Fibroblast of lung (primary cell): ENCODE data around the gene OVOL1. TPM values are rescaled to one million over a fixed set of nuclear protein-coding genes. Genes with fewer than 3 reads are reported as not detected.

ENCODE experiments used
- DNase-seq, 2 donors: peaks; one replicate each; pipeline versions ENCODE4 v3.0.0 to v3.0.0-alpha.2; 2010; ENCODE audit warnings: low read depth in 2 of 2
- H2AFZ ChIP-seq: 2 replicates; pipeline ENCODE4 v1.5.1; 2012; ENCODE audit warnings: low read length, control low read depth, inconsistent platforms
- H3K27ac ChIP-seq: 2 replicates; pipeline ENCODE4 v1.5.1; 2011; ENCODE audit warnings: low read length, control low read depth; ENCODE audit not compliant: insufficient read depth
- H3K27me3 ChIP-seq: 2 replicates; pipeline ENCODE4 v1.5.1; 2011; ENCODE audit warnings: mild to moderate bottlenecking, low read length; ENCODE audit not compliant: control insufficient read depth, insufficient read depth
- H3K36me3 ChIP-seq: 2 replicates; pipeline ENCODE4 v1.5.1; 2011; ENCODE audit warnings: low read length; ENCODE audit not compliant: control insufficient read depth, insufficient read depth
- H3K4me1 ChIP-seq: 2 replicates; pipeline ENCODE4 v1.5.1; 2011; ENCODE audit warnings: low read length; ENCODE audit not compliant: control insufficient read depth, insufficient read depth; ENCODE audit errors: extremely low read depth
- H3K4me2 ChIP-seq: 2 replicates; pipeline ENCODE4 v1.5.1; 2011; ENCODE audit warnings: low read length, control low read depth; ENCODE audit not compliant: insufficient read depth; ENCODE audit errors: extremely low read depth
- H3K4me3 ChIP-seq, 4 experiments: fragments of 200-600 bp in 1 of 4; sonication (generic) in 1 of 4; replicated peaks in 1 of 4; 2 replicates each; pipeline ENCODE4 v1.5.1; 2011 to 2016; ENCODE audit warnings: low read length in 4 of 4, low read depth in 3 of 4, mild to moderate bottlenecking in 3 of 4, control low read depth in 2 of 4, inconsistent platforms in 1 of 4, mixed read lengths in 1 of 4; ENCODE audit not compliant: insufficient read depth in 1 of 4; ENCODE audit errors: control extremely low read depth in 1 of 4
- H3K79me2 ChIP-seq: 2 replicates; pipeline ENCODE4 v1.5.1; 2012; ENCODE audit warnings: mild to moderate bottlenecking, low read length, inconsistent platforms; ENCODE audit not compliant: control insufficient read depth, insufficient read depth
- H3K9ac ChIP-seq: 2 replicates; pipeline ENCODE4 v1.5.1; 2011; ENCODE audit warnings: mild to moderate bottlenecking, low read length, control low read depth; ENCODE audit not compliant: insufficient read depth
- H3K9me3 ChIP-seq: 2 replicates; pipeline ENCODE4 v1.5.1; 2012; ENCODE audit warnings: low read depth, low read length; ENCODE audit not compliant: control insufficient read depth, insufficient read depth
- H4K20me1 ChIP-seq: 2 replicates; pipeline ENCODE4 v1.5.1; 2011; ENCODE audit warnings: low read length; ENCODE audit not compliant: control insufficient read depth, insufficient read depth; ENCODE audit errors: extremely low read depth
- CTCF ChIP-seq, 2 donors: IDR thresholded peaks in 1 of 2; conservative IDR thresholded peaks in 1 of 2; 1 replicate in 1 of 2; 2 replicates in 1 of 2; pipeline ENCODE4 v1.5.1; 2011 to 2012; ENCODE audit warnings: low read length in 2 of 2, control low read depth in 1 of 2, inconsistent platforms in 1 of 2, low read depth in 1 of 2, mild to moderate bottlenecking in 1 of 2
- EZH2 ChIP-seq: IDR thresholded peaks from 2 replicates; pipeline ENCODE4 v1.5.1; 2012; ENCODE audit warnings: low read length, control low read depth, mild to moderate bottlenecking; ENCODE audit errors: missing control alignments
- polyA plus RNA-seq, 2 donors: library from polyadenylated mRNA; depleted of rRNA in 1 of 2; stranded (reverse) in 1 of 2; unstranded in 1 of 2; fragments of >200 nt; gene quantifications; 2 replicates each; pipeline ENCODE4 v1.2.1, GENCODE V29; 2011 to 2012; ENCODE audit warnings: missing spikeins in 1 of 2
- total RNA-seq: library from RNA; depleted of rRNA; stranded (reverse); fragments of >200 nt; gene quantifications from 2 replicates; pipeline ENCODE4 v1.2.1, GENCODE V29; 2014

Gene OVOL1
- total and polyA plus RNA-seq, 2 donors (not counting 1 experiment from before 2014, with no cell fraction given): not detected

DNA sequence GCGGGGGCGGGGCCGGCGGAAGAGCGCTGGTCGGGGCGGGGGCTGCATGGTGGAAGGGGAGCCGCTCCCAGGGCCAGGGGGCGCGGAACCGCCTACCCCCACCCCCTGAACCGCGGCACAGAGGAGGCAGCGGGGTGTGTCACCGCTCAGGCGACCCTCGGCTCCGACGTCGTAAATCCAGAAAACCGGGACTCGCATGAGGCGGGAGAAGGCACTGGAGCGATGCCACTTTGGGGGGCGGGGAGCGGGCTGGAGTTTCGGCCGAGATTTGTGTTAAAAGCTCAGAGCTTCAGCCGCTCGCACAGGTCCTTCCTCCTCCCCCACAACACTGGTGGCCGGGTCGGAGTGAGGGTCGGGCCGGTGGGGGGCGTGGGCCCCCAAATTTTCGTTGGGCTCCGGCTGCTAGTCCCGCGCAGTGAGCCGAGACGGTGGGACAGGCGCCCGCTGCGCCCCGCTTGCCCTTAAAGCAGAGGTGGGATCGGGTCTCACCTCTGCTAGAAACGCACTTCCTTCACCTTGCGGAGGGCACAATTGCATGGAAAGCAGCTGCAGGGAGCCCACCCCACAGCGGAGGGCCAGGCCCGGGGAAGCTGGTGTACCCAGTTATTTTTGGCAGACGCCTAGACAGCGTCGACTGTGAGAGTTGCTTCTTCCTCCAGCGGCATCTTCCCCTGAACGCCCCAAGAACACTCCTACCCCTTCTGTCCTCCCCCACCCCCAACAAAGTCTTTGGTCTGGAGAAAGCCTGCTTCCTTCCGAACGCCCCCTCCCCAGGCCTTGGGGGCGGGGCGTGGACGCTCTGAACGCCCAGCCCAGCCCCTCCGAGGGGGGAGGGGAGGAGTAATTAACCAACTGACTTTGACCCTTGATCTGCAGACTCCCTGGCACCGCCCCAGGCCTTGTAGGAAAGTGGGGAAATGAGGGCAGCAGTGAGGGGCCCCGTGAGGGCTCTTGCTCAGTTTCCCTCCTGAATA, 1.1 kb downstream of the OVOL1 start:
- H3K36me3 ChIP-seq: no peaks in the 10 kb centered on the region
- no peaks in the 10 kb centered on the region for H4K20me1 ChIP-seq
- no peak overlapping the region for H2AFZ ChIP-seq
- H3K79me2 ChIP-seq: no peaks in the 10 kb centered on the region
- H3K4me1 ChIP-seq: no peaks in the 10 kb centered on the region
- DNase-seq: no peak
- H3K9ac ChIP-seq: no peak overlapping the region
- no peak for TF ChIP-seq CTCF (conservative IDR thresholded peaks at IDR 0.05 in 1 of 2, IDR thresholded peaks at IDR 0.05 in 1 of 2; ENCODE audit: low read depth in 1 of 2, low read length in 2 of 2)
- peak; percentile 99 for TF ChIP-seq EZH2
- H3K27me3 ChIP-seq: peaks cover 52% of the 10 kb centered on the region
- no peak overlapping the region for H3K4me3 ChIP-seq
- no peak overlapping the region for H3K4me2 ChIP-seq
- H3K9me3 ChIP-seq: no peaks in the 10 kb centered on the region
- no peak overlapping the region for H3K27ac ChIP-seq

DNA sequence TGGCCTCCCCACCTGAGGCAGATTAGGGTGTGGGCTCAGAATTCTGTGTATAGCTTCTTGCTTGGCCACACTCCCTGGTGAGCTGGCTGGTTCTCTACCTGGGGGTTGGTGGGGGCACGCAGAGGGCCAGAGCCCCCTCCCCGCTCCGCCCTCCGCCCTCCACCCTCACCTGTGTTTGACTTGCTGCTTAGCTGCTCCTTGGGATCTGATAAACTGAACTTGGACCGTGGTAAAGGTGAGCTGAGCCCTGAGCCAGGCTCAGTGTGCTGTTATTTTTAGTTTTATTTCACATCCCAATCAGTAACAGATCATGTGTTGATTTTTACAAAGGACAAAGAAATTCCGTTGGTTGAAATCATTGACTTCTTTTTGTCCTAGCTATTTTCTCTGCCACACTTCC, 2.0 kb downstream of the OVOL1 start:
- no peak for DNase-seq
- H3K27me3 ChIP-seq: peaks cover 55% of the 10 kb centered on the region
- no peaks in the 10 kb centered on the region for H4K20me1 ChIP-seq
- no peak overlapping the region for H3K9ac ChIP-seq
- H3K4me3 ChIP-seq: no peak overlapping the region
- H3K79me2 ChIP-seq: no peaks in the 10 kb centered on the region
- no peaks in the 10 kb centered on the region for H3K36me3 ChIP-seq
- no peaks in the 10 kb centered on the region for H3K9me3 ChIP-seq
- no peaks in the 10 kb centered on the region for H3K4me1 ChIP-seq
- no peak overlapping the region for H3K4me2 ChIP-seq
- no peak overlapping the region for H3K27ac ChIP-seq
- H2AFZ ChIP-seq: no peak overlapping the region
- TF ChIP-seq CTCF (conservative IDR thresholded peaks at IDR 0.05 in 1 of 2, IDR thresholded peaks at IDR 0.05 in 1 of 2; ENCODE audit: low read depth in 1 of 2, low read length in 2 of 2) (no peak), EZH2 (no peak)

- Histone ChIP-seq H3K9ac (no peak overlapping the region), H3K4me2 (no peak overlapping the region), H2AFZ (no peak overlapping the region), H3K27me3 (peaks cover 54% of the 10 kb centered on the region), H3K27ac (no peak overlapping the region), H3K4me3 (no peak overlapping the region), H4K20me1 (no peaks in the 10 kb centered on the region), H3K36me3 (no peaks in the 10 kb centered on the region), H3K9me3 (no peaks in the 10 kb centered on the region), H3K79me2 (no peaks in the 10 kb centered on the region), H3K4me1 (no peaks in the 10 kb centered on the region)
- TF ChIP-seq CTCF (conservative IDR thresholded peaks at IDR 0.05 in 1 of 2, IDR thresholded peaks at IDR 0.05 in 1 of 2; ENCODE audit: low read depth in 1 of 2, low read length in 2 of 2): no peak
- no peak for TF ChIP-seq EZH2
- DNase-seq: no peak
Measured at GRCh38 chr11:65789230-65790103, 2.6 kb downstream of the OVOL1 start.
